Sigmoid colon (tissue), 4 donors: Measurements from ENCODE around the gene EIF4E2.

Source experiments
- EP300 ChIP-seq, 4 donors: sonication (generic); formaldehyde crosslinking; IDR thresholded peaks; one replicate each; pipeline ENCODE4 v1.6.1; 2017; ENCODE audit warnings: antibody characterized with exemption in 4 of 4
- POLR2A ChIP-seq, 2 donors: fragments of 450-650 bp; IDR thresholded peaks; one replicate each; pipeline ENCODE4 v1.6.1; 2016; ENCODE audit warnings: antibody characterized with exemption in 2 of 2, mild to moderate bottlenecking in 2 of 2, moderate library complexity in 2 of 2
- POLR2AphosphoS5 ChIP-seq, 4 donors: sonication (generic); formaldehyde crosslinking; IDR thresholded peaks; one replicate each; pipeline ENCODE4 v1.6.1; 2017; ENCODE audit warnings: antibody characterized with exemption in 4 of 4
- TF ChIP-seq, protein P1 (sequence below), 4 experiments: fragments of 450-650 bp in 3 of 4; fragments of 200-600 bp in 1 of 4; IDR thresholded peaks; one replicate each; pipeline ENCODE4 v1.5.1; 2016 to 2019; ENCODE audit warnings: antibody characterized with exemption in 4 of 4, mild to moderate bottlenecking in 3 of 4, moderate library complexity in 2 of 4

DNA sequence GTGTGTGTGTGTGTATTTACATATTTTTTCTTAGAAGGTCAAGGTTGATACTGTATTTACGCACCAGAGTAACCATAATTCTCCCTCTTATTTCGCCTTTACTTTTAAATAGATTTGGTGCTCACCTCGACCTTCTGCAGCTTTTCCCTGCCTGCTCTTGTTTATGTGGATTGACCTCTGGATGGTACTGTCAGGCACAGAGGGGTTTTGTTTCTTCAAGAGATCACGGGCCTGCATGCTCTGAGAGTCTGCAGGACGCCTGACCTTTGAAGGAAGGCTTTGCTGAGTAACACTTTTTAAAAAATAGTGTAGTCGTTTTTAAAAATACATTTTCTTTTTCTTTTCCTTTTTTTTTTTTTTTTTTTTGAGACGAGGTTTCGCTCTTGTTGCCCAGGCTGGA lies 64.8 kb downstream of the EIF4E2 start:
- TF ChIP-seq EP300 (IDR thresholded peaks at IDR 0.05) (no peak), POLR2A (IDR thresholded peaks at IDR 0.05) (no peak), POLR2AphosphoS5 (IDR thresholded peaks at IDR 0.05) (no peak)
- TF ChIP-seq, protein P1, sequence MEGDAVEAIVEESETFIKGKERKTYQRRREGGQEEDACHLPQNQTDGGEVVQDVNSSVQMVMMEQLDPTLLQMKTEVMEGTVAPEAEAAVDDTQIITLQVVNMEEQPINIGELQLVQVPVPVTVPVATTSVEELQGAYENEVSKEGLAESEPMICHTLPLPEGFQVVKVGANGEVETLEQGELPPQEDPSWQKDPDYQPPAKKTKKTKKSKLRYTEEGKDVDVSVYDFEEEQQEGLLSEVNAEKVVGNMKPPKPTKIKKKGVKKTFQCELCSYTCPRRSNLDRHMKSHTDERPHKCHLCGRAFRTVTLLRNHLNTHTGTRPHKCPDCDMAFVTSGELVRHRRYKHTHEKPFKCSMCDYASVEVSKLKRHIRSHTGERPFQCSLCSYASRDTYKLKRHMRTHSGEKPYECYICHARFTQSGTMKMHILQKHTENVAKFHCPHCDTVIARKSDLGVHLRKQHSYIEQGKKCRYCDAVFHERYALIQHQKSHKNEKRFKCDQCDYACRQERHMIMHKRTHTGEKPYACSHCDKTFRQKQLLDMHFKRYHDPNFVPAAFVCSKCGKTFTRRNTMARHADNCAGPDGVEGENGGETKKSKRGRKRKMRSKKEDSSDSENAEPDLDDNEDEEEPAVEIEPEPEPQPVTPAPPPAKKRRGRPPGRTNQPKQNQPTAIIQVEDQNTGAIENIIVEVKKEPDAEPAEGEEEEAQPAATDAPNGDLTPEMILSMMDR (IDR thresholded peaks at IDR 0.05): no peak
